ENCODE data around the gene LRRC8D.

Gene LRRC8D

GRCh38 chr1:89870998-89871397, 50.2 kb downstream of the LRRC8D start:
- DNase-seq (ENCODE audit: low read depth in 2 of 2) = no peak

GRCh38 chr1:89871768-89872473, 51.1 kb downstream of the LRRC8D start:
- no peak for DNase-seq (ENCODE audit: low read depth in 2 of 2)

GRCh38 chr1:89872567-89872966, 51.7 kb downstream of the LRRC8D start:
- DNase-seq (ENCODE audit: low read depth in 2 of 2) = no peak

- DNase-seq (ENCODE audit: low read depth in 2 of 2) = no peak
Observed at GRCh38 chr1:89873288-89873687, 52.5 kb downstream of the LRRC8D start.

- no peak for DNase-seq (ENCODE audit: low read depth in 2 of 2)
Observed at GRCh38 chr1:89873770-89874169, 52.9 kb downstream of the LRRC8D start.

GRCh38 chr1:89876463-89876862, 55.6 kb downstream of the LRRC8D start:
- DNase-seq (ENCODE audit: low read depth in 2 of 2) = no peak

GRCh38 chr1:89877756-89878155, 56.9 kb downstream of the LRRC8D start:
- no peak for DNase-seq (ENCODE audit: low read depth in 2 of 2)

DNA sequence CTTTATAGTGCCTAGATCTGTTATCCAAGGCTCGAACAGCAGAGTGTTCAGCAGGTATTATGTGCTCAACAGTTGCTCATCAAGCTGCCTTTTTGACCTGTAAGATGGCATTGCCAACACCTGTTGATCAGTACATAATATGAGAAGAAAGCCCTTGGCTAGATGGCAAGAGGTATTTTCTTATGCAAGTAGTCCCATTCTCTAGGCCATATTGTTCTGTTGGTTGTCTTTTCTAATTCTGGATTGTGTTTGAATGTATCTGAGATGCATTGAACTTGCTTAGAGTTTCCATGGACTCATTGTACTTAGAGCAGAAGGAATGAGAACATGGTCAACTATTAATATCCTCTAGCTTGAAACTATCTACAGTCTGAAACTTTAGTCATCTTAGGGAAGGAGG, 57.4 kb downstream of the LRRC8D start:
- DNase-seq (ENCODE audit: low read depth in 2 of 2) = no peak

DNA sequence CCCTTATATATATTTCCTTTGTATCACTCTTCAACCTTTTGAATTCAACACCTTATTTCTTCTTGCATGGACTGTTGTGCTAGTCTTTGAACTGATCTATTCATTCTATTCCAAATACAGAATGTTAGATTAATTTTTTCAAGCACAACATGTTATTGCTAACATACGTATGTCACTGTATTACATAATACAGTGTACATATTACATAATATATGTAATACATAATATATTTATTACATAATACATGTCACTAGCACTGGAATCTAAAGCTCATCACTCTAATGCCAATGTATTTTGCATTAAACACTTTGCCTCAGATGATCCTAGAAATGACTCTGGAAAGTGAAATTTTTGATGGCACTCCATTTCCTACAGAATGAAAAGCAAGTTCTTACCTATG, 59.8 kb downstream of the LRRC8D start:
- DNase-seq (ENCODE audit: low read depth in 2 of 2) = no peak

- no peak for DNase-seq (ENCODE audit: low read depth in 2 of 2)
Observed at GRCh38 chr1:89881415-89882058, 60.7 kb downstream of the LRRC8D start.

- no peak for DNase-seq (ENCODE audit: low read depth in 2 of 2)
Observed at GRCh38 chr1:89882348-89883029, 61.7 kb downstream of the LRRC8D start.

DNA sequence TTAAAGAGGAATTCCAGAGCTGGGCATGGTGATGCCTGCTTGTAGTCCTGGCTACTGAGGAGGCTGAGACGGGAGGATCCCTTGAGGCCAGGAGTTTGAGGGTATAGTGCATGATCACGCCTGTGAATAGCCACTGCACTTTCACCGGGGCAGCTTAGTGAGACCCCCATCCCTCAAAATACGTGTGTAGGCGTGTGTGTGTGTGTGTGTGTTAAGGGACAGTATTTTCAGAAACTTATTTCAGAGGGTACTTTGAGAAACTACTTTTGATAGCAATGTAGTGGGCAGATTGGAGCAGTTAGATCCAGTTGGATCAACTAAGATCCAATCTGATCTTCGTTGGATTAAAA, 62.2 kb downstream of the LRRC8D start:
- no peak for DNase-seq (ENCODE audit: low read depth in 2 of 2)

DNA sequence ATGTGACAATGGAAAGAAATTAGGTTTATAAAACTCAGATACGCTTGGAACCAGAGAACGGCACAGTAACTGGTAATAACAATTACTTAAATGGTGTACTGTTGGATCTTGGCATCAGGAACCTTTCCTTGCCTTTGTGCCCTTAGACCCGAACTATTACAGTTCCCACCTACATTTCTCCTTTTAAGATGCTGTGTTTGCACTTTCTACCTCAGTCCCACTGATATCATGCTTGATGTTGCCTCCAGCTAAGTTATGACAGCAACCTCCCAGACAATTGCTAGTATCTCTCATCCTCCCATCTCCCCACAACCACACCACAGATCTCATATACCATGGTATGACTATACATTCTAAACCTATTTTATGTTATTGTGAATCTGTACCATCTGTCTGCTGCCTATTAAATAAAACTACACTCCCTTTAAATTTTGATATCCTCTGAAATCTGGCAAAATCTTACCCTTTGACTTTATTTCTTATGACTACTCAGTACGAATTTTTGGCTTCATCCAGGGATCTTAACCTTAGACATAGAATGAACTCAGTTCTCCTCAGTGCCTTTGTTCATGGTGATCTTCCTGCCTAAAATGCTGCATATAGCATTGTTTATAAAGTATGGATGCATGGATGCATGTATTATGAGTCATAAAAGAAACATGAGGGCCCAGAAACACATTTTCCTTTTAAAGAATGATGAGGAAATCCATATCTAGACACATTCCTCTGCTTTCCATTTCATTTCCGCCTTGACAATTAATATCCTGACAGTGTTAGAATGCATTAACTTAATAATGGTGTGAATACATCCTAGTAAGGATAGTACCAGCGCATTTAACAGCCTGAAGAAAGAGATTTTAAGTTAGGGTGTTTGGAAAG, 64.1 kb downstream of the LRRC8D start:
- no peak for DNase-seq (ENCODE audit: low read depth in 2 of 2)

- DNase-seq (ENCODE audit: low read depth in 2 of 2) = no peak
Observed at GRCh38 chr1:89887270-89887669, 66.4 kb downstream of the LRRC8D start.

- no peak for DNase-seq (ENCODE audit: low read depth in 2 of 2)
Observed at GRCh38 chr1:89887713-89888112, 66.9 kb downstream of the LRRC8D start.

- DNase-seq (ENCODE audit: low read depth in 2 of 2) = no peak
Observed at GRCh38 chr1:89888480-89889322, 67.9 kb downstream of the LRRC8D start.

GRCh38 chr1:89889323-89889615, 68.4 kb downstream of the LRRC8D start:
- no peak for DNase-seq (ENCODE audit: low read depth in 2 of 2)

GRCh38 chr1:89890085-89890752, 69.4 kb downstream of the LRRC8D start:
- no peak for DNase-seq (ENCODE audit: low read depth in 2 of 2)

- no peak for DNase-seq (ENCODE audit: low read depth in 2 of 2)
Observed at GRCh38 chr1:89892816-89893215, 72.0 kb downstream of the LRRC8D start.

DNA sequence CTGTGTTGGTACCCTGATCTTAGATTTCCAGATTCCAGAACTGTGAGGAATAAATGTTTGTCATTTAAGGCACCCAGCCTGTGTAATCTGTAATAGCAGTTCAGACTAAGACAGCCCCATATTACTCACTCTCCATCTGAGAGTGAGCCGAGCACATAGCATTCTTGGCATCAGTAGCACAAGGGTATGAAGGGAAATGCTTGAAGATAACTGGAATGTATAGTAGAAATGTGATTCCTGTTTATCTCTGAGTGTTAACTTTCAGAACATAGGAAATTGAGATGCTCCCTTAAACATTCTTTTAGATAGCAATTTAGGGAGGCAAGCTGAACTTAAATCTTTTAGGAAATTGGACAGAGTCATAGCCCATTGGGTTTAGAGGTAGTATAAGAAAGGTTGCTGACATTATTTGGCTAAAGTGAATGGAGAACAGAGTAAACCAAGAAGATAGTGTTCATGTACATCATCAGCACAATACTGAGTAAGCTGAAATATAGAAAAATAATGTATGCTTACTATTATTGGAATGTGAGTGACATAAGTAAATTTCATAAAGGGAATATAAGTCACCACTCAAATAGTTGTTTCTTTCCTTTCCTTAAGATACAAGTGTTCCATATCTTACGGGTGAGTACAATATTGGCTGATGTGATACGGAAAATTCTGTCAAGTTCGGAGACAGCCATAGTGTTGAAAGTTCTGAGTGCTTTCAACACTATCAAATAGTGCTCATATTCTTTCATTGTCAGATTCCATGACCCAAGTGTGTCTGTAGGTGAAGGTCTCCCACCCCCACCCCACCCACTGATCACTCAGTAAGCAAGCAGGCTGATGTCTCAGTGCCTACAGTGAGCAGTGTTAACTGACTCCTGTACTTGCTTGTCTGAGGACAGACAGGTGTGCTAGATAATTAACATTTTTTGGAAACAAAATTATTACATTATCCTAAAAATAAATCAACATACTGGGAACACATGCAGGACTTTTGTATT, 73.7 kb downstream of the LRRC8D start:
- no peak for DNase-seq (ENCODE audit: low read depth in 2 of 2)
